Daoy (cell line): ENCODE results near the gene APOL1. TPM values are rescaled to one million over a fixed set of nuclear protein-coding genes. Genes with fewer than 3 reads are reported as not detected.
"Not testable (repeated sequence)": the region's sequence is repeated elsewhere in the genome, so short reads cannot be mapped to it uniquely, and the experiment has no call there.

Source experiments
- DNase-seq: peaks from one replicate; pipeline ENCODE4 v3.0.0-alpha.2; 2015; ENCODE audit warnings: low read depth
- total RNA-seq: library from RNA; depleted of rRNA; stranded (reverse); fragments of >200 nt; shearing (Covaris generic); gene quantifications from 2 replicates; pipeline ENCODE4 v1.2.3, GENCODE V29; 2014; rRNA removed

The APOL1 gene, protein sequence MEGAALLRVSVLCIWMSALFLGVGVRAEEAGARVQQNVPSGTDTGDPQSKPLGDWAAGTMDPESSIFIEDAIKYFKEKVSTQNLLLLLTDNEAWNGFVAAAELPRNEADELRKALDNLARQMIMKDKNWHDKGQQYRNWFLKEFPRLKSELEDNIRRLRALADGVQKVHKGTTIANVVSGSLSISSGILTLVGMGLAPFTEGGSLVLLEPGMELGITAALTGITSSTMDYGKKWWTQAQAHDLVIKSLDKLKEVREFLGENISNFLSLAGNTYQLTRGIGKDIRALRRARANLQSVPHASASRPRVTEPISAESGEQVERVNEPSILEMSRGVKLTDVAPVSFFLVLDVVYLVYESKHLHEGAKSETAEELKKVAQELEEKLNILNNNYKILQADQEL
- 15.2 and 20.0 TPM in 2 replicates for total RNA-seq

DNA sequence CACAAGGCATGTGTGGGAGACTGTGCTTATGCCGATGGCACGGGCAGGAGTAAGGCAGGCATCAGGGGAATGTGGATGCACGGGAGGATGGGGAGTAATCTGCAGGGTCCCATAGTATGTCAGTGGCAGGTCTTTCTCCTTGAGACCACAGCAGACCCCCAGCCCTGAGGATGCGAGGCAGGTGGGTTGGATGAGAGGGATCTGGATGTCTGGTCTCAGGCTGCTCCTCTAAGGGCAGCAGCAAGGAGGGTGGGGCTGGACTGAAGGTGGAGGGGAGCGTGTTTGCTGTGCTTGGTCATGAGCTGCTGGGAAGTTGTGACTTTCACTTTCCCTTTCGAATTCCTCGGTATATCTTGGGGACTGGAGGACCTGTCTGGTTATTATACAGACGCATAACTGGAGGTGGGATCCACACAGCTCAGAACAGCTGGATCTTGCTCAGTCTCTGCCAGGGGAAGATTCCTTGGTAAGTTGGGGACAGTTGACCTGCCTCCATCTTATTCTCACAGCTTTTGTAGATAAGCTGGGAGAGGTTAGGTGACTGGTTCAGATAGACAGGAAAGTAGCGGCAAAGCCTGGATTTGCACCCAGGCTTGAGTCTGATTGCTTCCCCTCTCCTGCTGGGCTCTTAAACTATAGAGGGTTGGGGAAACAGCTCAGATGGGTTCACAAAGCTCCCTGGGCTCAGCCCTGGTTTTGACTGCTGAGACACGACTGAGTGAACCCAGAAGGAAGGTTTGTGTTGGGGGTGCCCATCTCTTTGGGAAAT, at the start of gene APOL1:
APOL1 (plus strand) TSS at position 380 of the 769 bp plus-strand sequence. CDS start 1,823 bp downstream, outside the sequence.
- DNase-seq: peak; percentile 86

DNA sequence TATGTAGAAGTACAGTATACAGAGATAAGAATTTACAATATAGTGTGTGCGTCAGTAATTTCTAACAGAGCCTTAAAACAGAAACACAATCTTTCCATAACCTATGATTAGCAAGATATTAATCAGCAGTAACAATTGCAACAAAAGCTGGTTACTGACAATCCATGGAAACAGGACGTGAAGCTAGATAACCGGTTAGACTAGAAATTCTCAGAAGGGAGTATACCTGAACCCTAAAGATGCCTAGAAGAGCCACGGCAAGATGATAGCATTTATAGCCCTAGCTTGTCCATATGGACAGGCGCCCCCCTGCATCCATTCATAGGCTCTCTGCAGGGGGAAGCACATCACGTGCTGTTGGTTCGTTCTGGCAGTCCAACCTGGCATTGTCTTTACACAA, 49.5 kb upstream of the APOL1 start:
- DNase-seq: not testable (repeated sequence)

DNA sequence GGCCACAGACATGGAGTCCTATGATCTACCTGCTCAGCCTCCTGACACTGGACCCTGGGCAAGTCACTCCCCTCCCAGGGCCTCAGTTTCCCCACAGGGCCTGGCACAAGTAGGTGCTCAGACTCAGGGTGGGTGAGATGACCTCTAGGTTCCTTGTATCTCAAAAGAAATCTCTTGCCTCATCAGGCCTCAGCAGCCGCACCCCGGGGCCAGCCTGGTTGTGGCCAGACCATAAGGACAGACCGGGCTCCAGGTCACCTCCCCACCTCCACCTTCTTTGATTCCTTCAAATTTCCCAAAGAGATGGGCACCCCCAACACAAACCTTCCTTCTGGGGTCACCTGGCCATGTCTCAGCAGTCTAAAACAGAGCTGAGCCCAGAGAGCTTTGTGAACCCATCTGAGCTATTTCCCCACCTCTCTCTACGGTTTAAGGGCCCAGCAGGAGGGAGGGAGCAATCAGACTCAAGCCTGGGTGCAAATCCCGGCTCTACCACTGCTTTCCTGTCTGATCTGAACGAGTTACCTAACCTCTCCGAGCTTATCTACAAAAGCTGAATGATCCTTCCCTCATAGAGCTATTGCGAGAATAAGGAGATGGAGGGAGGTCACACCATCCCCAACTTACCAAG, 48.8 kb upstream of the APOL1 start:
- DNase-seq: no peak

DNA sequence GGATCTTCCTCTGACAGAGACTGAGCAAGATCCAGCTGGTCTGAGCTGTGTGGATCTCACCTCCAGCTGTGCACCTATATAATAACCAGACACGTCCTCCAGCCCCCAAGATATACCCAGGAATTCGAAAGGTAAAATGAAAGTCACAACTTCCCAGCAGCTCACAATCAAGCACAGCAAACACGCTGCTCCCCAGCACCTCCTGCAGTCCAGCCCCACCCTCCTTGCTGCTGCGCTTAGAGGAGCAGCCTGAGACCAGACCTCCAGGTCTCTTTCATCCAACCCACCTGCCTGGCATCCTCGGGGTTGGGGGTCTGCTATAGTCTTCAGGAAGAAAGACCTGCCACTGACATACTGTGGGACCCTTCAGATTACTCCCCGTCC, 48.3 kb upstream of the APOL1 start:
- no peak for DNase-seq

DNA sequence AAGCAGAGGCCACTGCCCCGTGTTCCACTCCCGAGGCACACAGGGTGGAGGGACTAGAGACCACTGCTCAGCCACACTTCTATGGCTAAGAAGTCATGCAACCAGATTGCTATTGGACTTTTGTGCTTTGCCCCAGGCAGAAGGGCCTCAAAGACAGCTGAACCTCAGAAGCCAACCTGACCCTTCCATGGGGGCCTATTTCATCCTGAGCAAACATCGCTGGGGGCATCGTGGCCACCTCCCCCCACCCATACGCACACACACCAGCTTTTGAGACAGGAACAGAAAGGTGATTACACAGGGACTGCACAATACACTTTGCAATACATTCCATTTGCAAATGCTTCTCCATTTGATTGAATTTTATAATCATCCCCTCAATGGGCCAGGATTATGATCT, 47.4 kb upstream of the APOL1 start:
- not testable (repeated sequence) for DNase-seq

DNA sequence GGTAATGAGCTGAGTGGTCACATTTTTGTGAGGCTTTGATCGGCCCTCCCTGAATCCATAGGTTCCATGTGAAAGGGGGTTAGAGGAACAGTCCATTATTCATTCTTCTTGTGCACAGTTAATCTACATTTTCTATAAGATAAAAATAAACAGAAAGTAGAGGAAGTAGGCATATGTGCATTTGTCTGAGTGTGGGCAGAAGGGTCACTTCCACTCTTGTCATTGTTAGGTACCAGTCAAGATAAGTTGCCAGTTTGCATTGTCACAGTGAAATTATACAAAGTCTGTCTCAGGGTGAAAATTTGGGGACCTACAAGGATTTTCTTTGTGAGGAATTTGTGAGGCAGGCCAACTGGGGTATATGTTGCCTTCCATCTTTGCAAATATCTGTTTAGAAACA, 46.7 kb upstream of the APOL1 start:
- no peak for DNase-seq

DNA sequence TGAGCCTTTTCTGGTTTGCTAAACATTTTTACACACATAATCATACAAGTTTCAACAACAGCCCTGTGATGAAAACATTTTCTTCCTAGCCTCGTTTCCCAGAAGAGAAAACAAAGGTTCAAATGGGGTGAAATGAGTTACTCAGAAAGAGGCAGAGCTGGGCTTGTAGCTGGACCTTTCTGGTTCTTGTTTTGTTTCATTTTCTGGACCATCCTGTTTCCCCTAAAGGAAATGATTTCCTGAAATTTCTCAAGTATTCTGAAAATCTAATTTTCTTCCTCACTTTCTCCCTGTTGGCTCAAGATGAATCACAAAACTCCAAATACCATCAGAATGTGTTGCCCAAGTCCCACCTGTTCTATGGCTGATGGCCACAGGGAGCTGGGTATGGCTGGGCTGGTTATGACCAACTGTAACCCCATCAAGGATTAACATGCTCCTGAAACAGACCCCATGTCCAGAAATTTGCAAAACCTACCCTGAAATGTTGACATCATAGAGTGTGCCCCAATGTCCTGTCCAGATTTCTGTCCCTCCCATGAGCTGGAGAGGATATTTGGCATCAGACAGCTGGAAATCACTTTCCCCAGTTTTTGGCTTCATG, 44.7 kb upstream of the APOL1 start:
- DNase-seq: no peak

DNA sequence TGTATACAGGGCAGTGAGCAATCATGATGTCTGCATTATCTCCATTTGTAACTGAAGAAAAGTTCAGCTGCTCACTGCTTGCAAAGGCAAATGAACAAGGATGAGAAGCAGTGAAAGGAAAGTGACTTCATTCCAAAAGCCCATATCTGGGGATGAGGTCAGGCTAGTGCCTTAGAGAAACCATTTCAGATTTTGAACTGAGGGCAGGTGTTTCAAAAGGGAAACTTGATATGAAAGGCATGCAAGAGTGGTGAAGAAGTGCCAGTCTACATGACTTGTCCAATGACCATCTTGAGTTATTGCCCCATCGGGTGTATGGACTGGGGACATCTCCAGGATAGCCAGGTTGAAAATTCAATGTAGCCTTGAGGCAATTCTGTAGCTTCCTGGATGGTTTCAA, 44.0 kb upstream of the APOL1 start:
- no peak for DNase-seq

DNA sequence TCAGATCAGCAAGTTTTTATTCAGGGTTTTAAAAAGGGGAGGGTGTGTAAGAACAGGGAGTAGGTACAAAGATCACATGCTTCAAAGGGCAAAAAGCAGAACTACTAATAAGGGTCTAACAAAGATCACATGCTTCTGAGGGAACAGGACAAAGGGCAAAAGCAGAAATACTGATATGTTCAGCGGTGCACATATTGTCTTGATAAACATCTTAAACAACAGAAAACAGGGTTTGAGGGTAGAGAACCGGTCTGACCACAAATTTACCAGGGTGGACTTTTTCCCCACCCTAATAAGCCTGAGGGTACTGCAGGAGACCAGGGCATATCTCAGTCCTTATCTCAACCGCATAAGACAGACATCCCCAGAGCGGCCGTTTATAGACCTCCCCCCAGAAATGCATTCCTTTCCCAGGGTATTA, 43.4 kb upstream of the APOL1 start:
- not testable (repeated sequence) for DNase-seq

DNA sequence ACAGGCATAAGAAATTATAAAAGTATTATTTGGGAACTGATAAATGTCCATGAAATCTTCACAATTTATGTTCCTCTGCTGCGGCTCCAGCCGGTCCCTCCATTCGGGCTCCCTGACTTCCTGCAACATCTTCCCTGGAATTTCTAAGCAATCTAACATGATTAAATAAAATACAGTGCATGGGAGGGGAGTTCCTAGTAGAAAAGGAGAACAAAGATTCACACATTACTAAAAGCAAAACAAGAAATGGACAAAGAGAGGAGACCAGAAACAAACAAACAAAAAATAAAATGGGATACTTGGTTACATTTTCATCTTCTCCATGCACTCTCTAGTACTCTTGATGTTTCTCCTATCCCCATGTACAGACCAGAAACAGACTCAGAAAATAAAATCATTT, 42.7 kb upstream of the APOL1 start:
- DNase-seq: no peak

DNA sequence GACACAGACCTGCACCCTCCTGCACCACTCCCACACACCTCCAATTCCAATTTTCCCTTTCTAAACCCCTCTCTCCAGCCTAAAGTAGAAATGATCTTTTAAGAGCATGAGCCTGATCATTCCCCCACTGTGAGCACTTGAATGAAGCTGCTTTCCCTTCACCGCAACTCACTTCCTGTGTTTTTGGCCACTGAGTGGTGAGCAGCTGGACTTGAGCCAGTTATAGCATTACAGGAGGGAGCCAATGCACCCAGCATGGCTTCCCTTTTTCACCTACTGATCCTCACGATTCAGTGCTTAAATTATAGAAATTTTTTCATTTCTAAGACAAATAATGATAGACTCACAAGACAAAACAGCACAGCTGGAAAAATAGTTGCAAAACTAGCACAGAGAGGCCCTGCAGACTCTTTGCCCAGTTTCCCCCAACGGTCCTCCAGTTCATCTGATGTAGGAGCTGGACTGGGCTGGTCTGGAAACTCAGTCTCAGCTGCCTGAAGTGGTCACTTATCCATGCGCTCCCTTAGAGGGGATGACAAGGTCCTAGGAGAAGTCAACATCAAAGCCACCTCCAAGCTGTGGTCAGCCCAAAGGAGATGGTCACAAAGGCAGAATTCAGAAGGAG, 41.6 kb upstream of the APOL1 start:
- peak; percentile 76 for DNase-seq

DNA sequence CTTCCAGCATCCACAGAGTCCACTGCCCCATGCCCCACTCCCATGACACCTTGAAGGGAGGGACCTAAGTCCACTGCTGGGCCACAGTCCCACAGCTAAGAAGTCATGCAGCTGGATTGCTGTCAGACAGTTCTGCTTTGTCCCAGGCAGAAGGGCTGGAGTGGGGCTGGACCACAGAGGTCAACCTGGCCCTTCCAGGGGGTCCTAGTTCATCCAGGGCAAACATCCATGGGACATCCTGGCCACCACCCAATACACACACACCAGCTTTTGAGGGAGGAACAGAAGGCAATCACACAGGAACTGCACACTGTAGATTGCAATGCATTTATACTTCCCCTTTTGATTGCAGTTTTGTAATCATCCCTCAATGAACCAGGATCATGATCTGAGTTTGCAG, 40.0 kb upstream of the APOL1 start:
- no peak for DNase-seq

DNA sequence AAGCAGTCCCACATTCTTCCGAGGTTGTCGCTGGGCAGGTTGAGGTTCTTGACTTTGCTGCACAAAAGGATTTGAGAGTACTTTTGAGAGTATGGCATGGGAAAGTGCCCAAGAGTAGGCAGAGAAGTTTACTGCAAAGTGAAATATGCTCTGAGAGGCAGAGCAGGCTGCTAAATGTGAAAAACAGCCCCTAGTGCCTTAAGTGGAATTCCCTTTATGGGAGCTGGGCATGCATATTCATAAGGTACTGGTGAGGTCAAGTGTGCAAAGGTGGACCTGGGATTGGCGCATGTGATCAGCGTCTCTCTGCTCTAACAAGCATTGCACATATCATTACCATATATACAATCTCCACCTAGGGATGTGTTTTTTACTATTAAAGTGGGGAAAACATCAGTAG, 39.3 kb upstream of the APOL1 start:
- no peak for DNase-seq

DNA sequence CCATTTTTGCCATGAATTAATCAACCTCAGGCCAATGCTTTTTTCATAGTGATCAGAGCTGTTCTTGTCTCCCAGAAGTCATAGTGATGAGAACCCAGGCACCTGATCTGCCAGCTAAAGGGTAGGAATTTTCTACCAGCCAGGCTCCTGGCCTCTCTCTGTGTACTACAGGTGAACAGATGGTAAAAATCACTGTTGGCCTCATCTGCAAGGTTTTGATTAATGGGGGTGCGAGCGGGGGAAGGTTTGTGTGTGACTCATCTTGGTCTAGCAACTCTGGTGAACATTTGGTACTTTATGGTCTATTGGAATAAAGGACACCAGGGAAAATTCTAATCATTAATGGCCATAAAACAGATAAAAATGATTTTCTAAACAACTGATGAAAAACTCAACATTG, 37.0 kb upstream of the APOL1 start:
- DNase-seq: no peak

DNA sequence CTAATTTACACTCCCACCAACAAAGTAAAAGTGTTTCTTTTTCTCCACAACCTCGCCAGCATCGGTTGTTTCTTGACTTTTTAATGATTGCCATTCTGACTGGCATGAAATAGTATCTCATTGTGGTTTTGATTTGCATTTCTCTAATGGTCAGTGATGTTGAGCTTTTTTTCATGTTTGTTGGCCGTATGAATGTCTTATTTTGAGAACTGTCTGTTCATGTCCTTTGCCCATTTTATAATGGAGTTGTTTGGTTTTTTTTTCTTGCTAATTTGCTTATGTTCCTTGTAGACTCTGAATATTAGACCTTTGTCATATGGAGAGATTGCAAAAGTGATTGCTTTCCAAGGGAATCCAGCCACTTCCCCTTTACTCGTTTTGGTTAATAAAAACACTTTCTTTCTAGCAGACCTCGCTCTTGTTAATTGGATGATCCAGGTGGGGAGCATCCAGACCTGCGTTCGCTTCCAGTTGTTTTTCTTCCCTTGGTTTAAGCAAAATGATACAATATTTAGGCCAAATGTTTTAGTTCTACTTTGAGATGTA, 34.2 kb upstream of the APOL1 start:
- no peak for DNase-seq

DNA sequence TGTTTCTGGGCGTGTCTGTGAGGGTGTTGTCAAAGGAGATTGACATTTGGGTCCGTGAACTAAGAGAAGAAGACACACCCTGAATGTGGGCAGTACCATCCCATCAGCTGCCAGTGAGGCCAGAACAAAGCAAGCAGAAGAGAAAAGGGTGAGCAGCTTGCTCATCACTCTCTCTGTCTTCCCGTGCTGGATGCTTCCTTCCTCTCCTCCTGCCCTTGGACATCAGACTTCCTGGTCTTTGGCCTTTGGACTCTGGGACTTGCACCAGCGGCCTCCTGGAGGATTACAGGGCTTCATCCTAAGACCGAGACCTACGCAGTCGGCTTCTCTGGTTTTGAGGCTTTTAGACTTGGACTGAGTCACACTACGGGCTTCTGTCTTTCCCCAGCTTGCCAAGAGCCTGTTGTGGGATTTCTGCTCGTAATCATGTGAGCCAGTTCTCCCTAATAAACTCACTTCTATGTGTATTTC, 32.4 kb upstream of the APOL1 start:
- peak; percentile 17 for DNase-seq

DNA sequence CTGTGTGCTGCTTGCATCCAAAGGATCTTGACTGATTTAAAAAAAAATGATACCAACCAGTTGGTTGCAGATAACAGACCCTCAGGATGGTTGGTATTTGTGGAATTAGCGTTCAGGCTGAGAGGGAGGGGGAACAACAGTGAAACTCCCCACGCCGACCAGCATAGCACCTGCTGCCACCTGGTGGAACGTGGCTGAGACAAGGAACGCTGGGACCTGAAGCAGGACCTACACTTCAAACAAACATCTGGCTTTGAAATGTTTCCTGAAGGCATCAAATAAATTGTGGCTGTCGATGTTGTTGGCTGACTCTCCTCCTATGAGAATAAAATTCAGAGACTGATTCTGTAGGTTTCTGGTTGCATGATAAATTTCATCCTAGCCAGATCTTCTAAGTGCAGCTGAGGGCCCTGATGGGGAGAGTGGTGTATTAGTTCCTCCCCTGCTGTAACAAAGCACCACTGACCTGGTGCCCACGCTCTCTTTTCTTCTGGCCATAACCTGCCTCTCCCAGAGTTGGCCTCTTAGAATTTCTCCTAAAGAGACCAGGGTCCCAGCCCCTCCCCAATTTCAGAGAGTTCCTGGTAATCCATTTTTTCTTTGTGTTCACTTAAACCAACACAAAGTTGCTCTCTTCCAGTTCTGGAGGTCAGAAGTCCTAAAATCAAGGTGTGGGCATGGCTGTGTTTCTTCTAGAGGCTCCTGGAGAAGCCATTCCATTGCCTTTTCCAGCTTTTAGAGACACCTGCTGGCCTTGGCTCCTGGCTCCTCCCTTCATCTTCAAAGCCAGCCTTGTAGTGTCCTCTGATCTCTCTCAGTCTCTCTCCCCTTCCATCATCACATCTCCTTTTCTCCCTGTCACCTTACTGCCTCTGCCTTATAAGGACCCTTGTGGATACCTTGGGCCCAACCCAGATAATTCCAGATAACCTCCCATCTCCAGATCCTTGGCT, 30.9 kb upstream of the APOL1 start:
- peak; percentile 42 for DNase-seq

DNA sequence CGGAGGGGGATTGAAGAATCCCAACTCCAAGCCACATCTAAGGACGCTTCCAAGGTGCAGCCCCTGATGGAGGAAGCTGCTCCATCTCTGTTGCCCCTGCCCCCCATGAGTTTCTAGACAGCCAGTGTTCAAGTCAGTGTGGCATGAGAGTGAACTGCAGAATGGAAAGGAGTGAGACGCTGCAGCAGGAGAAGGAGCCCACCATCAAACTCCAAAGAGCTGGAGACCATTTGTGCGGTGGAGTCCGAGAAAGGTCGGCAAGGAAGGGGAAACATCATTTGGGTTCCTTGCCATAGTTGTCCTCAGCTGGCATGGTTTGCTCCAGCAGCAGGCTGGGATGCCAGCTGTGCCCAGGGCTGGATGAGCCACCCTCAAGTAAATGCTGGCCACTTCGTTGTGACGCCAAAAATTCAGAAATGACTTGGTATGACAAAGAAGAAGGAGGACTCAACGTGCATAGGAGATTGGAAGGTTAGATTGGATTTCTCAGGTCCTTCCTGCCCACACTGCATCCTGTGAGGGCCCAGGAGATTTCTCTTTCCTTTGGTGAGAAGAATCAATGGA, 30.0 kb upstream of the APOL1 start:
- DNase-seq: no peak

DNA sequence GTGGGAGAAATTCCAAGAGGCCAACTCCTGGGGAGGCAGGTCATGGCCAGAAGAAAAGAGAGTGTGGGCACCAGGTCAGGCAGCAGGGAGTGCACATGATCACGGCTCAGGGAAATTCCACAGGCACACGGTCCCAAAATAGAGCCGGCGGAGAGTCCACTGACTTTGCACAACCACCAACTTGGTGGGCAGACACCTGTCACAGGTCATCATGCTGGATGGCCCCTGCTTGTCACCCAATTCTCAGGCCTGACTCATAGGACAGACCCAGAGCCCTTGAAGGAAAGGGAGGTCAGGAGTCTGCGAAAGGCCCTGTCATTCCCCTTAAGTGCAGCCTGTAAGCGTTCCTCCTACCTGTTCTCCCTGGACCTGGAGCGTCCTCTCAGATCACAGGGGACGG, 29.4 kb upstream of the APOL1 start:
- no peak for DNase-seq

DNA sequence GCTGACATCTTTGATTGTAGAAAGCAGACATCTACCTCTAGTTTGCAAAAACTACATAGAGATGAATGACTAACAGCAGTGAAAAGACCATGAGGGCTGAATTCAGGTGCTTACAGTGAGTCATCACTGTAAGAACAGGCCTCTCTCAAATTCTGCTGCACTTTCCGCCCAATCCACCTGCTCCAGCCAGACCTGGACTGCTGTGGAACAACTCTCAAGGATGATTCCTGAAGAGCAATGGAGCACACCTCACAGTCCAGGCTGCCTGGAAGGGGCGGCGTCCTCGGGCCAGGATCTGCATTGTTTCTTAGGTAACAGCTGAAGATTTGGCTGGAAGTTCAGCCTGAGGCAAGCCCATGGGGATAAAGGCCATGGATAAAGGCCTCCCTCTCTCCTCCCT, 28.7 kb upstream of the APOL1 start:
- DNase-seq: no peak
